NCI-H128 (cell line): ENCODE results near the gene TJP1.
"Not testable (repeated sequence)": the region's sequence is repeated elsewhere in the genome, so short reads cannot be mapped to it uniquely, and the experiment has no call there.

Experiments used
- DNase-seq: peaks from one replicate; lab custom pipeline; 2025; ENCODE audit not compliant: unreplicated experiment; lab: John Stamatoyannopoulos, UW

The TJP1 gene

GRCh38 chr15:29840054-29840453 is 17.8 kb upstream of the TJP1 start:
- no peak for DNase-seq

GRCh38 chr15:29838352-29839010 is 16.2 kb upstream of the TJP1 start:
- no peak for DNase-seq

- no peak for DNase-seq
Measured at GRCh38 chr15:29835301-29835700, 13.0 kb upstream of the TJP1 start.

- no peak for DNase-seq
Measured at GRCh38 chr15:29832709-29833108, 10.4 kb upstream of the TJP1 start.

GRCh38 chr15:29826908-29827820 is 4.9 kb upstream of the TJP1 start:
- no peak for DNase-seq

- DNase-seq: no peak
Measured at GRCh38 chr15:29825227-29825626, 3.0 kb upstream of the TJP1 start.

- no peak for DNase-seq
Measured at GRCh38 chr15:29822684-29823459, 604 bp upstream of the TJP1 start.

GRCh38 chr15:29821416-29822099 is 710 bp downstream of the TJP1 start:
- peak; percentile 11 for DNase-seq

GRCh38 chr15:29820394-29821154 is 1.7 kb downstream of the TJP1 start:
- no peak for DNase-seq

- no peak for DNase-seq
Measured at GRCh38 chr15:29819979-29820378, 2.3 kb downstream of the TJP1 start.

GRCh38 chr15:29818141-29818540 is 4.1 kb downstream of the TJP1 start:
- DNase-seq: no peak

GRCh38 chr15:29817455-29817854 is 4.8 kb downstream of the TJP1 start:
- not testable (repeated sequence) for DNase-seq

- no peak for DNase-seq
Measured at GRCh38 chr15:29815000-29815710, 7.1 kb downstream of the TJP1 start.

GRCh38 chr15:29813009-29813408 is 9.3 kb downstream of the TJP1 start:
- no peak for DNase-seq

GRCh38 chr15:29812384-29812694 is 9.9 kb downstream of the TJP1 start:
- DNase-seq: no peak

- no peak for DNase-seq
Measured at GRCh38 chr15:29811691-29812383, 10.4 kb downstream of the TJP1 start.

- DNase-seq: no peak
Measured at GRCh38 chr15:29805708-29806104, 16.6 kb downstream of the TJP1 start.

- no peak for DNase-seq
Measured at GRCh38 chr15:29805043-29805707, 17.1 kb downstream of the TJP1 start.

- no peak for DNase-seq
Measured at GRCh38 chr15:29802411-29802810, 19.9 kb downstream of the TJP1 start.
